ENCODE data around the gene SEPHS1. TPM values are rescaled to one million over a fixed set of nuclear protein-coding genes. Genes with fewer than 3 reads are reported as not detected.
A peak's percentile ranks its signal among the peaks of the same experiment; 100 is the strongest.

The SEPHS1 gene
- total and polyA plus RNA-seq, 2 experiments from 2014 or later, result 45.9 to 52.8 TPM

- Histone ChIP-seq H3K27ac (no peak overlapping the region), H3K4me3 (no peak overlapping the region), H3K79me2 (no peaks in the 10 kb centered on the region), H4K20me1 (ENCODE audit: insufficient read depth, poor library complexity, severe bottlenecking) (no peaks in the 10 kb centered on the region), H3K36me3 (replicated peaks; ENCODE audit: insufficient read depth, low read depth) (no peaks in the 10 kb centered on the region), H2AFZ (no peak overlapping the region), H3K9me3 (ENCODE audit: low read depth) (no peaks in the 10 kb centered on the region), H3K9me2 (replicated peaks; ENCODE audit: insufficient read depth) (no peaks in the 10 kb centered on the region), H3K27me3 (no peaks in the 10 kb centered on the region), H3K4me1 (ENCODE audit: insufficient read depth) (no peaks in the 10 kb centered on the region), H3K4me2 (peak overlapping the region; percentile 25)
- no peak for DNase-seq (ENCODE audit: low spot score)
- 30% methylated on average over 6 of the region's 6 CpGs for WGBS (ENCODE audit: low lambda C conversion rate, missing lambda C conversion rate)
- TF ChIP-seq EZH2phosphoT487 (IDR thresholded peaks at IDR 0.05; ENCODE audit: low read depth, severe bottlenecking, unreplicated experiment) (no peak), EZH2 (IDR thresholded peaks at IDR 0.05; ENCODE audit: borderline replicate concordance) (no peak), CTCF (IDR thresholded peaks at IDR 0.05; ENCODE audit: poor library complexity) (no peak)
Measured at GRCh38 chr10:13376297-13376696, 28.2 kb upstream of the SEPHS1 start.

- no peaks in the 10 kb centered on the region for H3K9me3 ChIP-seq (ENCODE audit: low read depth)
- H4K20me1 ChIP-seq (ENCODE audit: insufficient read depth, poor library complexity, severe bottlenecking), result no peaks in the 10 kb centered on the region
- no peaks in the 10 kb centered on the region for H3K9me2 ChIP-seq (replicated peaks; ENCODE audit: insufficient read depth)
- TF ChIP-seq EZH2 (IDR thresholded peaks at IDR 0.05; ENCODE audit: borderline replicate concordance), result no peak
- no peak for TF ChIP-seq CTCF (IDR thresholded peaks at IDR 0.05; ENCODE audit: poor library complexity)
- no peak for DNase-seq (ENCODE audit: low spot score)
- no peaks in the 10 kb centered on the region for H3K4me1 ChIP-seq (ENCODE audit: insufficient read depth)
- H3K27me3 ChIP-seq, result no peaks in the 10 kb centered on the region
- H3K79me2 ChIP-seq, result no peaks in the 10 kb centered on the region
- H3K27ac ChIP-seq, result no peak overlapping the region
- H3K36me3 ChIP-seq (replicated peaks; ENCODE audit: insufficient read depth, low read depth), result no peaks in the 10 kb centered on the region
- no peak overlapping the region for H3K4me2 ChIP-seq
- H3K4me3 ChIP-seq, result no peak overlapping the region
- WGBS (ENCODE audit: low lambda C conversion rate, missing lambda C conversion rate), result 79% methylated on average over 2 of the region's 2 CpGs
- H2AFZ ChIP-seq, result no peak overlapping the region
Measured at GRCh38 chr10:13375791-13376190, 27.7 kb upstream of the SEPHS1 start.

GRCh38 chr10:13373644-13374043 lies 25.6 kb upstream of the SEPHS1 start:
- Histone ChIP-seq H3K27ac (no peak overlapping the region), H3K27me3 (no peaks in the 10 kb centered on the region), H2AFZ (no peak overlapping the region), H3K4me3 (no peak overlapping the region), H4K20me1 (ENCODE audit: insufficient read depth, poor library complexity, severe bottlenecking) (no peaks in the 10 kb centered on the region), H3K9me2 (replicated peaks; ENCODE audit: insufficient read depth) (no peaks in the 10 kb centered on the region), H3K4me1 (ENCODE audit: insufficient read depth) (no peaks in the 10 kb centered on the region), H3K4me2 (no peak overlapping the region), H3K79me2 (no peaks in the 10 kb centered on the region), H3K36me3 (replicated peaks; ENCODE audit: insufficient read depth, low read depth) (no peaks in the 10 kb centered on the region), H3K9me3 (ENCODE audit: low read depth) (no peaks in the 10 kb centered on the region)
- 95% methylated on average over 2 of the region's 2 CpGs for WGBS (ENCODE audit: low lambda C conversion rate, missing lambda C conversion rate)
- TF ChIP-seq EZH2phosphoT487 (IDR thresholded peaks at IDR 0.05; ENCODE audit: low read depth, severe bottlenecking, unreplicated experiment) (no peak), CTCF (IDR thresholded peaks at IDR 0.05; ENCODE audit: poor library complexity) (no peak)
- DNase-seq (ENCODE audit: low spot score), result no peak

GRCh38 chr10:13372524-13372923 lies 24.4 kb upstream of the SEPHS1 start:
- no peak for TF ChIP-seq CTCF (IDR thresholded peaks at IDR 0.05; ENCODE audit: poor library complexity)
- TF ChIP-seq EZH2 (IDR thresholded peaks at IDR 0.05; ENCODE audit: borderline replicate concordance), result no peak
- no peak for TF ChIP-seq EZH2phosphoT487 (IDR thresholded peaks at IDR 0.05; ENCODE audit: low read depth, severe bottlenecking, unreplicated experiment)
- no peaks in the 10 kb centered on the region for H3K9me3 ChIP-seq (ENCODE audit: low read depth)
- no peak overlapping the region for H2AFZ ChIP-seq
- 96% methylated on average over 5 of the region's 5 CpGs for WGBS (ENCODE audit: low lambda C conversion rate, missing lambda C conversion rate)
- H3K36me3 ChIP-seq (replicated peaks; ENCODE audit: insufficient read depth, low read depth), result no peaks in the 10 kb centered on the region
- no peaks in the 10 kb centered on the region for H3K27me3 ChIP-seq
- H3K4me3 ChIP-seq, result no peak overlapping the region
- H4K20me1 ChIP-seq (ENCODE audit: insufficient read depth, poor library complexity, severe bottlenecking), result no peaks in the 10 kb centered on the region
- H3K27ac ChIP-seq, result no peak overlapping the region
- no peaks in the 10 kb centered on the region for H3K9me2 ChIP-seq (replicated peaks; ENCODE audit: insufficient read depth)
- H3K4me2 ChIP-seq, result no peak overlapping the region
- H3K4me1 ChIP-seq (ENCODE audit: insufficient read depth), result no peaks in the 10 kb centered on the region
- no peak for DNase-seq (ENCODE audit: low spot score)
- no peaks in the 10 kb centered on the region for H3K79me2 ChIP-seq
